AG04449 (cell line): ENCODE measurements around the gene MKRN2.

Source experiments
- CTCF ChIA-PET: fragments of 350-600 bp; formaldehyde crosslinking; extraction: SDS; loops from one replicate; lab custom pipeline; 2021; ENCODE audit warnings: antibody characterized with exemption; lab: Yijun Ruan, JAX
- POLR2A ChIA-PET: fragments of 400-600, 350-600 bp; formaldehyde crosslinking; extraction: SDS; loops from one replicate; lab custom pipeline; 2020; ENCODE audit warnings: antibody characterized with exemption, inconsistent platforms; lab: Yijun Ruan, JAX
- DNase-seq: peaks from one replicate; pipeline ENCODE4 v3.0.0-alpha.2; 2010; ENCODE audit warnings: low read depth, low spot score
- H3K4me3 ChIP-seq: 2 replicates; pipeline ENCODE4 v1.5.1; 2011; ENCODE audit warnings: low read depth, mild to moderate bottlenecking, control low read depth, low read length
- CTCF ChIP-seq: IDR thresholded peaks from one replicate; pipeline ENCODE4 v1.5.1; 2011; ENCODE audit warnings: mild to moderate bottlenecking, moderate library complexity, low read length, control low read depth, inconsistent platforms; ENCODE audit not compliant: insufficient read depth; ENCODE audit errors: missing control alignments

MKRN2 gene

GRCh38 chr3:12556690-12557472 is at the start of gene MKRN2:
MKRN2 (plus strand) TSS chr3:12557087; CDS start chr3:12557151, 64 bp downstream.
- TF ChIP-seq CTCF, result no peak
- DNase-seq, result peak; percentile 16
- peak within 1 kb of the TSS; percentile 93 for H3K4me3 ChIP-seq
- POLR2A ChIA-PET, result interaction anchor here (1.4 kb wide), 1 partner anchor 42 kb away, joined by 3 read pairs; no protein-coding TSS in a partner anchor
- CTCF ChIA-PET, result no interaction called here

- H3K4me3 ChIP-seq, result peak overlapping the region; percentile 29
- POLR2A ChIA-PET, result interaction anchor here (0.6 kb wide), 1 partner anchor 44 kb away, joined by 3 read pairs; no protein-coding TSS in a partner anchor
- no peak for DNase-seq
- no peak for TF ChIP-seq CTCF
- CTCF ChIA-PET, result interaction anchor here (0.9 to 4.5 kb wide), 16 partner anchors 10 to 384 kb away, joined by 3 to 18 read pairs (median 4); partner anchors contain the start of gene TSEN2
These were observed 49.2 kb upstream of the MKRN2 start for GRCh38 chr3:12507591-12508281.

- H3K4me3 ChIP-seq, result peak overlapping the region; percentile 29; the same call in 1 of the 2 replicates
- ChIA-PET CTCF (interaction anchor here (0.7 to 4.5 kb wide), 16 partner anchors 14 to 384 kb away, joined by 3 to 18 read pairs (median 3); partner anchors contain the start of gene TSEN2), POLR2A (interaction anchor here (0.6 to 1.2 kb wide), 3 partner anchors 44 to 715 kb away, joined by 3 read pairs; no protein-coding TSS in a partner anchor)
These were observed 48.6 kb upstream of the MKRN2 start for GRCh38 chr3:12508291-12508700.

GRCh38 chr3:12509466-12509865 is 47.4 kb upstream of the MKRN2 start:
- ChIA-PET CTCF (interaction anchor here (1.0 to 4.5 kb wide), 8 partner anchors 16 to 374 kb away, joined by 3 to 18 read pairs (median 8); partner anchors contain the start of gene TSEN2), POLR2A (interaction anchor here (1.2 kb wide), 1 partner anchor 67 kb away, joined by 3 read pairs; no protein-coding TSS in a partner anchor)
- H3K4me3 ChIP-seq, result no peak overlapping the region
- TF ChIP-seq CTCF, result no peak
- DNase-seq, result no peak

More at GRCh38 chr3:12508291-12508700, 48.6 kb upstream of the MKRN2 start:
- DNase-seq, result peak; percentile 92
- no peak for TF ChIP-seq CTCF

- CTCF ChIA-PET, result no interaction called here
These were observed 44.3 kb upstream of the MKRN2 start for GRCh38 chr3:12512534-12513118.

More at GRCh38 chr3:12512534-12513118, 44.3 kb upstream of the MKRN2 start:
- DNase-seq, result no peak
- POLR2A ChIA-PET, result no interaction called here
- no peak for TF ChIP-seq CTCF
- H3K4me3 ChIP-seq, result no peak overlapping the region
